RCC 7860 (cell line): ENCODE results near the gene TTC39C.
"Not testable (repeated sequence)": the region's sequence is repeated elsewhere in the genome, so short reads cannot be mapped to it uniquely, and the experiment has no call there.

Experiments used
- DNase-seq: peaks from one replicate; pipeline ENCODE4 v3.0.0-alpha.2; 2015; ENCODE audit warnings: low spot score
- FAIRE-seq: peaks from 2 replicates; lab custom pipeline; 2012; peaks lifted over from hg19 to GRCh38; lab: Jason Lieb, UNC

TTC39C gene

DNA sequence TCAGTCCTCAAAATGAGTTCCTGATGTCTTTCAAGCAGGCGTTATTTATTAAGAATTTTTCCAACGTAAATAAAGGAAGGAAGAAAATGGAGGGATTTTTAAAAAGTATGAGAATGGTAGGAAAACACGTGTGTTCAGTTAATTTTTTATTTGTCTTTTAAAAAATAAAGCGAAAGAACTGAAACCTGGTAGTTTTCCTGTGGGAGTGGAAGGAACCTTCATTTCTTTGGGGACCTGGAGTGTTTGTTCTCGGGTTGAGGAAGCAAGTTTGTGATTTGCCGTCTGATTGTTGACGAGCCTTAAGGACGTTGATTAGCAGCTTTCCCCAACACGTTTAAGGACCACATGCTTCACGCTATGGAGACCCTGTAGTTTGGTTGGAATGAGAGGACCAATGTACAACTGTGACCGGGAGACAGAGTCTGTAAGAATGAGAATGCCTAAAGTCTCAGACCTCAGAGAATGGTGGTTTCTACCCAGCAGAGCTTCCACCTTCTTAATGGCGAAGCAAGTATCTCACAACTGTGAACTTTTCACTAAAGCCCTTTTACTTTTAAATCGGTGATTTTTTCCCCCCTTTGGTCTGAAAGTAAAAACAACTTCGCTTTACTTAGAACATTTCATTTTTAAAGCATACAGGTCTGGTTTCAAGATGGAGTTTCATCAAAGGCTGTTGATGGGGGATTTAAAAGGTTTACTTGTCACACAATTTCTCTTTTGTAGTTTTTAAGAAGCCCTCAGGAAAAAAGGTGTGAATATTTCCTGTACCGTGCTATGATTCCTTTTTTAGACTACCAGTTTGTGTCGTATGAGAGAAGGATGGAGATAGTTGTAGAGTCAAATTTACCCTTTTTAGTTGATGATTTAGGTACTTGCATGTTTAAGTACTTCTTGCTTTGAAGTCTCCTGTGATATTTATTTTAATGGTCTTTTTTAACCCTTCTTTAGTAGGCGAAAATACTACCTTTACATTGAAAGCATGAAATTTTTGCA, 1.4 kb downstream of the TTC39C start:
- FAIRE-seq = no peak
- no peak for DNase-seq

DNA sequence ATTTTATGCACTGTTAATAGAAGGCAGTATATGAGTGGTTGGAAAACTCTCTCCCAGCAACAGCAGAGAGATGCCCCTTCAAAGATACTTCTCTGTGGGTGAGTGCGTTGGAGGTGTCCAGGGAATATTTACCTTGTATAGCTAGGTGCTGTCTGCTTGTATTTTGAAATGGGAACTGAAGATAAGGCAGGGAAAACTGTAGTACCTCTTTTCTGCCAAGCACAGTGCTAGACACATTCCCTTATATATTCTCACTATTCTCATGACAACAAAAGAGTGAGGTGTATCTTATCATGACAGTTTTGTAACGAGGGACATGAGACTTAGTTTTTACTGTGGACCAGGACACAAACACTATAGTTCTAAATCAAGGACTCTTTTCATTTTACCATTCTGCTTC, 2.1 kb downstream of the TTC39C start:
- DNase-seq (peak; percentile 13), FAIRE-seq (no peak)

DNA sequence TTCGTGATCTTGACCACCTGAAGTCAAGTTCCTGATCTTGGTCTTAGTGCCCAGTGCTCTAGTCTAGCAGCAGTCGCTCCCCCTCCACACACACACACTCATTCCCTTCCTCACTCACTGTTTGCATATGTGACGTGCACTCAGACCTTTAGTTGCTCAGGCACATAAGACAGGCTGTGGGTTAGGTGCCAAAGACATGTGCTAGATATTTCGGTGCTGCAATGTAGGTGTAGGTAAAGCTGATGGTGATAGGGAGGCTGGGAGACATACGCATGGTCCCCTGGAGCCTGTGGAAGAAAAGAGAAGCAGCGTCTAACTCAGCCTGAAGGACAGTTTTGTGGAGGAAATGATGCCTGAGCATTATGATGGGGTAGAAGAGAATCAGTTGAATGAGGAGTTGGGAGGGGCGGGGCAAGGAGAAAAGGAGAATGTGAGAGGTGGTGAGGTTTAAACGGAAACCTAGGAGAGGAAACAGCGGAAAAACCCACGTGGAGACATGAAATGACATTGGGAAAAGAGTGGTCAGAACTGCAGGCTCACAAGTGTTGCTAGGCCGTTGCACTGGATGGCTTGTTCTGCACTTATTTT, 3.8 kb downstream of the TTC39C start:
- DNase-seq = no peak

DNA sequence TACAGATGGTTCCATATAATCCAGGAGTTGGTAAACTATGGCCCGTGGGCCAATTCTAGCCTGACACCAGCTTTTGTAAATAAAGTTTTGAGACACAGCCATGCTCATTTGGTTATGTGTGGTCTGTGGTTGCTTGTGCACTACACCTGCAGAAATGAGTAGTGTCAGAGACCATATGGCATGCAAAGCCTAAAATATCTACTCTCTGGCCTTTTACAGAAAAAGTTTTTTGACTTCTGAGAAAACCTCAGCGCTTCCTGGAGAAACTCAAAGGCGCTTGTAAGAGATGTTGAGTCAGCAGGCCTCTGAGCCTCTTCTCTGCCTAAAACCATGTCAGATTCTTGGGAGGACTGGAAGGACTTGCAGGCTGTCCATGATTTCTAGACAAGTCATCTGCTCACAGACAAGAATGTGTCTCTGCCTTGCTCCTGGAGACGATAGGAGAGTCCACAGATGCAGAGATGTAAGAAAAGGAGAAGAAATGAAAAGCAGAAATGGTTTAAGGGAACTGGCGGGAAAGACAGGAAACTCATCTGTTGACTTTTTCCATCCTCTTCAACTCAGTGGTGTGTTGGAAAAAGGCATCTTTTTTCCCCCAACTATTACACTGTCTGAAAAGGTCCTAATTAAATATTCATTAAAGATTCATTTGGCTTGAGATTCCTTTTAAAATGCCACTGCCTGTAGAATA, 5.2 kb downstream of the TTC39C start:
- DNase-seq = no peak
- FAIRE-seq = no peak

More for the DNA sequence above, 3.8 kb downstream of the TTC39C start:
- no peak for FAIRE-seq

DNA sequence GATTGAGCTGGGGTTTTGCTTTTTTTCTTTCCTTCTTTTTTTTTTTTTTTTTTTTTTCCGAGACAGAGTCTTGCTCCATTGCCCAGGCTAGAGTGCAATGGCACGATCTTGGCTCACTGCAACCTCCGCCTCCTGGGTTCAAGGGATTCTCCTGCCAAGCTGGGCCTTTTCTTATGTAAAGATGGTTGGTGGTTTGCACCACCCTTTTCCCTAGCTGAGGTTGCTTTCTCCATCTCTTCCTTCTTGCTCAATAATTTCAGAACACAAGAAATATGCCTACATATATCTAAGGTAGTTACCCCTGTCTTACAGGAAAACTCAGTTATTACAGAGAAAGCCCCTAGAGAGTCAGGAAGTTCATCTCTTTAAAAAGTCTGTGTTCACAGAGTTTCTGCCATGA, 7.0 kb downstream of the TTC39C start:
- FAIRE-seq (no peak), DNase-seq (no peak)

DNA sequence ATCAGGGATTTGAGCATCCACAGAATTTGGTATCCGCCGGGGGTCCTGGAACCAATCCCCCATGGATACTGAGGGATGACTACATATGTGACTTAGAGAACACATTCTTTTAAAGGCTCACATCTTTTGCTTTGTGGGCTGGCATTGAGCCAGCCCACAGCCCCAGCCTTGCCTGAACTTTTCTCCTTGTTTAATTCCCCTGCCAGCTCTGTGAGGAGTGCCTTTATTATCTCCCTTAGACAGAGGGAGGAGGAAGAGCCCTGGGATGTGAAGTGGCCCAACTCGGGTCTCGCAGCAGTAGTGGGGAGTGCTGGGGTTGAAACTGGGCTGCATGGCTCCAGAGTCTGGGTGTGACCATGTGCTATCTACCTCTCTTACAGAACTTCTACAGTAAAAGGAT, 7.6 kb downstream of the TTC39C start:
- DNase-seq (peak; percentile 9), FAIRE-seq (no peak)

DNA sequence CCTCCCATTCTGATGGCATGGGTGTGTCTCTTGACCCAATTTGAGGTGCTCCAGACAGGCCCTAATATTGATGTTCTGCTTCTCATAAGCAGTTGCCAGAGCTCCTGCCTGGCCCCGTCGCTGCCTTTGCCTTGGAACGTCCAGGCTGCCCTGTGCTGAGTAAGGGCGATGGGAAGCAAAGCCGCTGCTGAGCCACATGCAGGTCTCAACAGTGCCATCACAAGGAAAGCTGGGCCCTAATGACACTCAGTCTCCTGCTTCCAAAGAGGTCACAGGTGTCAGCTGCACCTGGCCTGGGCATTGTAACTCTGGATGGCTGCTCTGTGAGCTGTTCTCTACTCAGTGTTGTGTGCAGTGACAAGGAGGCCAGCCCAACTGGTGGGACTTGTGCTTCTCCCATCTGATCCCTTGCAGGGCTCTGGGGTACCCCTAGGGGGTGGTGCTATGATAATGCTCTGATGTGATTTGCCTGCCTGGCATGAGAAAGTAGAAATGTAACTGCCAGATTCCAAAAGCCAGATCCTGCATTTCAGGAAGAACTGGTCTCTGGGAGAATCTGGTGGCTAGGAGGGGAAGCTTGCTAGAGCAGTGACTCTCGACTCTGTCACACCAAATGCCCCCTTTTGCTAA, 8.7 kb downstream of the TTC39C start:
- no peak for FAIRE-seq

DNA sequence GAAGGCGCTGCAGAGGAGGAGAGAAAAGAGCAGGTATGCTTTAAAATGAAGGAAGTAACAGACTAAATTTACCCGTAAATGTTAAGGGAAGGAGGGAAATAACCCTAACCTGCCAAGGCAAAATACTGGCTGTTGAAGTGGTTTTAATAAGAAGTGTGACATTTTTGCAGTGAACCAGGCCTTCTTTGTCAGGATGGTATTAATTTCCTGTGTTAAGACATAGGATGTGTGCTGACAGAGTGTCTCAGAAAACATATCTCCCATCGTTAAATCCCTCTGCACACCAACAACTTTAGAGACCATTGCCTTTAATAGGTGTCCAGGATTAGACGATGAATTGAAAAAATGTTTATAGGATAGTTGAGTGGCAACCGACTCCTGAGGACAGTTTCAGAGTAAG, 9.9 kb downstream of the TTC39C start:
- no peak for FAIRE-seq
- DNase-seq = no peak

More for the DNA sequence above, 8.7 kb downstream of the TTC39C start:
- no peak for DNase-seq

DNA sequence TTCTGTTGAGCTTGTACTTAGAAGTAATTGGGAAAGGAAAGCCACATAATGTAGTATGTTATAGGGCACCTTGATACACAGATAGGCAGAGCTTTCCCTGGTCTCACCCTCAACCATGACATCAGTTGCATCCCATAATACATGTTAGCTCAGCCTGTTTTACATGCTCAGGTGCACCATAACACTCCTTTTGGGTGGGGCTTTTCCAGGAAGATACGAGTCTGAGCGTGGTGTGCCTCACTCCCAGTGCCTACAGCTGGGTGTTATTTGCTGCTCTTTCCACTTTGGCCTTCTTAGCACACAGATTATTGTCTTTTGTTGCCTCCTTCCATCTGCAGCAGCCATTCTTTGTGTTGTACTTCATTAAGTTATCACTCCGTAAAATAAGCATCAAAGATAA, 11.9 kb downstream of the TTC39C start:
- DNase-seq (no peak), FAIRE-seq (no peak)

DNA sequence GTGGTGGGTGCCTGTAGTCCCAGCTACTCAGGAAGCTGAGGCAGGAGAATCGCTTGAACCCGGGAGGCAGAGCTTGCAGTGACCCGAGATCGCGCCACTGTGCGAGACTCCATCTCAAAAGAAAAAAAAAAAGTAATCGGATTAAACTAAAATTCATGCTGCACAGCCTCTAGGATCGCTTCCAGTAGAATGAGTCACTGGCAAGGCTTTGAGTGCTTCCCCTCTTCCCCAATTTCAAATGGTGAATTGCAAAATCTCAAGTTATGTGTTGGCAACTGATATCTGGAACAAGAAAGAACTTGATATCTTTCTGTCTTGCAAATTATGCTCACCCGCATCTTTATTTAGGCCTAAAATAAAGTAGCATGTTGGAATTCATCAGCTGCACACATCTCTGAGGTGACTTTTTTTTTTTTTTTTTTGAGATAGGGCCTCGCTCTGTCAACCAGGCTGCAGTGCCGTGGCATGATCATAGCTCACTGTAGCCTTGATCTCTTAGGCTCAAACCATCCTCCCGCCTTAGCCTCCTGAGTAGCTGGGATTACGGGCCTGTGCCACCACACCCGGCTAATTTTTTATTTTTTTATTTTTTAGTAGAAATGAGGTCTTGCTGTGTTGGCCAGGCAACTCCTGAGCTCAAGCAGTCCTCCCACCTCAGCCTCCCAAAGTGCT, 12.7 kb downstream of the TTC39C start:
- DNase-seq (no peak), FAIRE-seq (no peak)

DNA sequence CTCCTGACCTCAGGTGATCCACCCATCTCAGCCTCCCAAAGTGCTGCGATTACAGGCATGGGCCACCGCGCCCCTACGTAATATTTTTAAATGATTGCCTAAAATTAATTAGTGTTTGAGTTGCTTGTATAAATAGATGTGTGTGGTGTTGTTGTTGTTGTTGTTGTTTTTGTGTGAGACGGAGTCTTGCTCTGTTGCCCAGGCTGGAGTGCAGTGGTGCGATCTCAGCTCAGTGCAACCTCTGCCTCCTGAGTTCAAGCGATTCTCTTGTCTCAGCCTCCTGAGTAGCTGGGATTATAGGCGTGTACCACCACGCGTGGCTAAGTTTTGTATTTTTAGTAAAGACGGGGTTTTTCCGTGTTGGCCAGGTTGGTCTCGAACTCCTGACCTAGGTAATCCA, 14.4 kb downstream of the TTC39C start:
- not testable (repeated sequence) for FAIRE-seq, DNase-seq

DNA sequence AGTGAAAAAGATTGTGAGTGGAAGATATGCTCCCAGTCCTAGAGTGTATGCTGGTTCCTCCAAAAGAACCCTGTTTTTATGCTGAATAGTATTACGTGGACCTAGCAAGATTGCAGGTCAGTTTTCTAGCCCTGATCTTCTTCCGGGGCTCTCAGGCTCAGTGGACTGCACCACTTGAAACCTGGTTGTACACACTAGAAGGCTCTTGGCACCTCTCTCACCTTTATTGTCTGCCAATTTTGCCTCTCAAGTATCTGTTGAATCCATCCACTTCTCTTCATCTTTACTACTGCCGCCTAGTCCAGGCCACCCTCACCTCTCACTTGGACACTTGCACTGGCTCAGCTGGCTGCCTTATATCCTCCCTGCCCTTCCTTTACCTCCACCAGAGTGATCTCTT, 16.8 kb downstream of the TTC39C start:
- DNase-seq = no peak
- FAIRE-seq = no peak

DNA sequence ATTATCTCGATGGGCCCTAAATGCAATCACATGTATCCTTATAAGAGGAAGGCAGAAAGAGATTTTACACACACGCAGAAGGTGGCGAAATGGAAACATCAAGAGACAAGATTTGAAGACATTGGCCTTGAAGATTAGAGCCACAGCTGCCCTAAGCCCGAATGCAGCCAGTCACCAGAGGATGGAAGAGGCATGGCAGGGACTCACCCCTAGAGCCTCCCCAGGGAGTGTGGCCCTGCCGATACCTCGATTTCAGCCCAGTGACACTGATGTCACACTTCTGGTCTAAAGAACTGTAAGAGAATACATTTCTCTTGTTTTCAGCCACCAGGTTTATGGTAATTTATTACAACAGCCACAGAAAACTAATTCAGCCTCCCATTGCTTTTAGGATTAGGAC, 17.4 kb downstream of the TTC39C start:
- DNase-seq = no peak
- FAIRE-seq = no peak

DNA sequence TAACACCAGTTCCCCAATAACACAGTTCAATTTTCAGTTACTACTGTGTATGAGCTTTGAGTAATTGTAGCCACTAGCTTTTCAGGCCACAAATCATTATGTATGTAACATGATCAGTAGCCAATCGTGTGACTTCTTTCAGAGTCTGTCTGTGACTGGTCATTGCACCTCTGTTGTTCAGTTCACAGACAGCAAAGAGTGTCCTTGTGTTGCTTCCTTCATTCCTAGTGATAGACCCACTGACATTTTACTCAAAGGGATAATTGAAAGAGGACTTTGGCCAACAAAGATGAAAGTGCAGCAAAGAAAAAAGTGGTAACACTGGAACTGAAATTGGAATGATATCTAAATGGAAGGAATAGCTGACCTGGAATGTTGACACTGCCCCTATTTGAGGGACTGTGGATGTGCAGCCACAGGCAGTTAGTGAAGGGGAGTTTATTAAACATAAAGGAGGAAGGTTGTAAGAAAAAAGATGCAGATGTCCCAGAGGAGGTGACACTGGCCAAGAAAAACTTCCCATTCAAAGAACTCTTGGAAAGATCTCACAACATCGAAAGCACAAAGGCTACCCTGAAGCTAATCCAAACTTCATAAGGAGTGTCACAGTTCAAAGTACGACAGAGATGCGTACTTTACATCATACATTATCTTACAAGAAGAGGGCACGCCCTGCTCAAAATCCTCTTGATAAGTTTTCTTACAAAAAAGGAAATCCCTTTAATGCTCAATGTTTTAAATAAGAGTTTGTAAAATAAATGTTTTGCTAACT, 19.3 kb downstream of the TTC39C start:
- DNase-seq (no peak), FAIRE-seq (no peak)

DNA sequence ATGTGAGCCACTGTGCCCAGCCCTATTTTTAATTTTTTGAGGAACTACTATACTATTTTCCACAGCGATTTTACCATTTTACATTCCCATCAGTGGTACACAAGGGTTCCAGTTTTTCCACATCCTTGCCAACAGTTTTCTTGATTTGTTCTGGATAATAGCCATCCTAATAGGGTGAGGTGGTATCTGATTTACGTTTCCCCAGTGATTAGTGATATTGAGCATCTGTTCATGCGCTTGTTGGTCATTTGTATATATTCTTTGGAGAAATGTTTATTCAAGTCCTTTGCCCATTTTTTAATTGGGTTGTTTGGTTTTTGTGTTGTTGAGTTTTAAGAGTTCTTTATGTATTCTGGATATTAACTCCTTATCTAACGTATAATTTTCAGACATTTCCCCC, 20.8 kb downstream of the TTC39C start:
- FAIRE-seq (no peak), DNase-seq (no peak)

DNA sequence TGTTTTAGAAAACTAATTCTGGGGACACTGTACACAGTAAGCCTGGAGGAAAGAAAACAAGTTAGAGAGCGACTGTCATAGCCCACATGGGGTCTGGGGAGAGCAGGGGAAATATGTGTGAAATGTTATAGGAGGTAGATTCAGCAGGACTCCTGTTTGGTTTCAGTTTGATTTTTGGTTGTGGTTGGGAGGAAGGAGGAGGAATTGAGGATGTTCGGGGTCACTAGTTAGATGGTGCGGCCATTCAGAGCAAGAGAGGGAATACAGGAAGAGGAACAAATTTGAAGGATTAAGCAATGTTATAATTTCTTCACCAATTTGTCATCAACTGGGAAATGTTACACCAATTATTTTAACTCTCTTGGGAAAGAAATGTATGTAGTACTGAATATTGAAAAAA, 25.1 kb downstream of the TTC39C start:
- FAIRE-seq = no peak
- no peak for DNase-seq

DNA sequence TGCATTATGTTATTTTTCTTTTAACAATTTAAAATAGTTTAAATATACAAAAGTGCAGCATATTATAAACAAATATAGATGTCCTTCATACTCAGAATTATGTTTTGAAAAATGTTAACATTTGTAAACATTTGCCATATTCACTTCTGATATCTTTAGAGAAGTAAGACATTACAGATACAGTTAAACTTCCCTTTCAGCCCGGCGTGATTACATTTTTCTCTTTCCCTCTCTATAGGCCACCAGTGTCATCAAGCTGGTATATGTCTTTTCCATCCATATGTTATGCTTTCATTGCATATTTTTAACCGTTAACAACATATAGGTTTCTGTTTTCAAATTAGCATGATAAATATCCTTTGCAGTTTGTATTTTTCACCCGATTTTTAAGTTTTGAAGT, 27.1 kb downstream of the TTC39C start:
- no peak for FAIRE-seq
- no peak for DNase-seq

DNA sequence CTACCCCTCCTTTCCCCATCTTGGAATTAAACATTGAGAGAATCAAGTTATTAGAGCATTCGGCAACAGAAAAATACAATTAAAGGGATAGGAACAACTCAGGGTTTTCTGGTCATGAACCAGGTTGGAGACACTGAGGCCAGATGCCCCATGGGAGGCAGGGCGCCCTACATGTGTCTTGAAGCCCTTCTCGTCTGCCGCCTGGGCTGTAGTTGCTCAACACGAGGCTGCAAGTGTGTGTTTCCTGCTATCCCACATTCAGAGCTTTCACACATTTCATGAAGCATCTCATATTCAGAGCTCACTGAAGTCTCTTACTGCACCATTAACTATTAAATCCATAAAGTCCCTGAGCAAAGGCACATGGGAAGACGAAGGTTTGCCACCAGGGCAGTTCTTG, 28.8 kb downstream of the TTC39C start:
- DNase-seq (no peak), FAIRE-seq (no peak)

DNA sequence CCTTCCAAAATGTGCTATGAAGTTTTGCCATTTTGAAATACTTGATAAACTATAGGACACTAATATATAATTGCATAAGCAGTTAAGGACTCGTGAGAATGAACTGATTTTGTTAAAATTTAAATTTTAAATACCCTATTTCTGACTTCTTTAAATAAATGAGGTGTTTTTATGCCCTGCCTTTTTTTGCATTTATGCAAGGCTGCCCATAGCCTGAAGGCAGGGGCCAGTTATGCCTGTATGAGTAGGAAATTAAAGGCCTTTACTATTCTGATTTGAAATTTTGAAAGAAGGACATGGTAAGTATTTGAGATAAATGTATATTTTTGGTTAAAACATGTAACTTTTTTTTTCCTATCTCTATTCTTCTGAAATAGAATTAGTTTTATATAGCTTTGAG, 33.7 kb downstream of the TTC39C start:
- FAIRE-seq (no peak), DNase-seq (no peak)

DNA sequence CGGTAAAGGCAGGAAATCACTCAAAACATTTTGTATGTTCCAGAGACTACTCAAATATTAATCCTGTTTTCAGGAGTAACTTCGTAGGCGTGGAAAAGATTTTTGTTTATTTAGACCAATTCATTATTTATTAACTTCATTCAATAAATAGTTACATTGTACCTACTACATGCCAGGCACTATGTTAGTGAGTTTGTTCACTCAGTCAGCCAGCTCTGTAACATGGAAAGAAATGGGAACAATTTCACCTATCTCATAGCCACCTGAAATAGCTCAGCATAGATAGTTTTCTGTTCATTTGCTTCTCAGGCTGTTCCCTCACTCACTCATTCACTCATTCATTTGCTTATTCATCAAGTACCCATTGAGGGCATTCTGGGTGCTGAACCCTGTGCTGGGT, 34.6 kb downstream of the TTC39C start:
- DNase-seq (no peak), FAIRE-seq (no peak)
